HCT116 (cell line): ENCODE measurements around the gene TRIM31. TPM values are rescaled to one million over a fixed set of nuclear protein-coding genes. Genes with fewer than 3 reads are reported as not detected.

Source experiments
- ATAC-seq: fragments of 200-7000 bp; cut with Tn5 transposase; 2 replicates; pipeline ENCODE4 v1.9.1; 2020; ENCODE audit warnings: mild to moderate bottlenecking, moderate library complexity
- BruUV-seq: library from RNA; stranded (reverse); fragments of 400-500 nt; replicated peaks from 2 replicates; lab custom pipeline; 2021; lab: Mats Ljungman, UMichigan
- CTCF ChIA-PET: fragments of 300-600 bp; sonication (Branson Sonifier 250); formaldehyde crosslinking; loops from one replicate; lab custom pipeline; 2021; ENCODE audit warnings: antibody characterized with exemption; lab: Charles Lee
- POLR2A ChIA-PET: fragments of 300-600, 350-600 bp; sonication (Branson Sonifier 250); formaldehyde crosslinking; loops from one replicate; lab custom pipeline; 2021; ENCODE audit warnings: antibody characterized with exemption; lab: Charles Lee
- RAD21 ChIA-PET, 2 experiments: fragments of 300-600 bp; sonication (Branson Sonifier 250); formaldehyde crosslinking; loops; one replicate each; lab custom pipeline; 2023; ENCODE audit warnings: low total read pairs in 2 of 2; ENCODE audit not compliant: uncharacterized antibody in 2 of 2, unreplicated experiment in 2 of 2, low non-redundant PET in 1 of 2; lab: Charles Lee
- DNase-seq: peaks from one replicate; pipeline ENCODE4 v3.0.0-alpha.2; 2010; ENCODE audit warnings: low read depth, low spot score
- H2AFZ ChIP-seq: fragments of 200-600 bp; shearing (Covaris generic), sonication (generic); 2 replicates; pipeline ENCODE4 v1.6.1; 2017; ENCODE audit warnings: low read depth, mixed run types, mixed read lengths, antibody characterized with exemption, low read length; ENCODE audit not compliant: poor library complexity, severe bottlenecking
- H3K27ac ChIP-seq: 2 replicates; pipeline ENCODE4 v1.5.1; 2012; ENCODE audit warnings: low read depth, low read length
- H3K27me3 ChIP-seq: fragments of 200-600 bp; sonication (generic); 2 replicates; pipeline ENCODE4 v1.6.1; 2016; ENCODE audit warnings: mixed run types, low read length, mixed read lengths; ENCODE audit not compliant: insufficient read depth
- H3K36me3 ChIP-seq, 2 experiments: fragments of 200-500 bp in 1 of 2; fragments of 200-600 bp in 1 of 2; sonication (Bioruptor generic) in 1 of 2; sonication (generic) in 1 of 2; 2 replicates each; pipeline versions ENCODE4 v1.5.1 to v1.6.1; 2014 to 2016; ENCODE audit warnings: low read length in 2 of 2, inconsistent platforms in 1 of 2, mixed read lengths in 1 of 2, mixed run types in 1 of 2; ENCODE audit not compliant: insufficient read depth in 2 of 2, control insufficient read depth in 1 of 2
- H3K4me1 ChIP-seq, 2 experiments: fragments of 200-600 bp in 1 of 2; sonication (generic) in 1 of 2; 2 replicates each; pipeline versions ENCODE4 v1.5.1 to v1.6.1; 2012 to 2017; ENCODE audit warnings: low read length in 2 of 2, inconsistent platforms in 1 of 2, mild to moderate bottlenecking in 1 of 2, mixed read lengths in 1 of 2, mixed run types in 1 of 2, moderate library complexity in 1 of 2; ENCODE audit not compliant: insufficient read depth in 2 of 2, control insufficient read depth in 1 of 2
- H3K4me2 ChIP-seq: fragments of 200-600 bp; sonication (generic); 2 replicates; pipeline ENCODE4 v1.6.1; 2017; ENCODE audit warnings: mixed run types, low read length, mixed read lengths
- H3K4me3 ChIP-seq, 2 experiments: fragments of 200-600 bp in 1 of 2; sonication (generic) in 1 of 2; replicated peaks in 1 of 2; 2 replicates each; pipeline ENCODE4 v1.5.1; 2011 to 2016; ENCODE audit warnings: low read length in 2 of 2, control low read depth in 1 of 2, low read depth in 1 of 2, mild to moderate bottlenecking in 1 of 2, mixed read lengths in 1 of 2, mixed run types in 1 of 2
- H3K79me2 ChIP-seq: fragments of 200-600 bp; sonication (generic); 2 replicates; pipeline ENCODE4 v1.6.1; 2017; ENCODE audit warnings: mild to moderate bottlenecking, mixed run types, low read length, moderate library complexity, mixed read lengths; ENCODE audit not compliant: insufficient read depth
- H3K9ac ChIP-seq: fragments of 200-600 bp; sonication (generic); 2 replicates; pipeline ENCODE4 v1.6.1; 2016; ENCODE audit warnings: low read length, mixed read lengths
- H3K9me2 ChIP-seq: fragments of 200-600 bp; sonication (generic), shearing (Covaris generic); 2 replicates; pipeline ENCODE4 v1.6.1; 2017; ENCODE audit warnings: mixed run types, mild to moderate bottlenecking, moderate library complexity; ENCODE audit not compliant: insufficient read depth
- H3K9me3 ChIP-seq, 2 experiments: fragments of 200-500 bp in 1 of 2; fragments of 200-600 bp in 1 of 2; sonication (Bioruptor generic) in 1 of 2; sonication (generic) in 1 of 2; 2 replicates each; pipeline ENCODE4 v1.6.1; 2014 to 2017; ENCODE audit warnings: low read length in 2 of 2, mixed read lengths in 2 of 2, inconsistent platforms in 1 of 2, low read depth in 1 of 2, mild to moderate bottlenecking in 1 of 2, mixed run types in 1 of 2, moderate library complexity in 1 of 2; ENCODE audit not compliant: control insufficient read depth in 1 of 2, insufficient read depth in 1 of 2
- H4K20me1 ChIP-seq: fragments of 200-600 bp; sonication (generic), shearing (Covaris generic); 2 replicates; pipeline ENCODE4 v1.6.1; 2017; ENCODE audit warnings: mixed run types, mild to moderate bottlenecking, moderate library complexity; ENCODE audit not compliant: insufficient read depth
- CBX3 ChIP-seq: IDR thresholded peaks from 2 replicates; pipeline ENCODE4 v1.6.1; 2012; ENCODE audit warnings: low read depth
- CEBPB ChIP-seq: IDR thresholded peaks from 2 replicates; pipeline ENCODE4 v1.6.1; 2012; ENCODE audit warnings: low read depth
- ELF1 ChIP-seq: IDR thresholded peaks from 2 replicates; pipeline ENCODE4 v1.6.1; 2012; ENCODE audit warnings: low read depth, borderline replicate concordance
- EZH2 ChIP-seq: fragments of 200-600 bp; sonication (generic); IDR thresholded peaks from 2 replicates; pipeline ENCODE4 v1.6.1; 2017; ENCODE audit warnings: antibody characterized with exemption, mixed run types
- POLR2A ChIP-seq: IDR thresholded peaks from 2 replicates; pipeline ENCODE4 v1.7.0; 2011; ENCODE audit warnings: borderline replicate concordance; ENCODE audit not compliant: insufficient read depth, insufficient read length; ENCODE audit errors: extremely low read depth
- POLR2AphosphoS5 ChIP-seq: IDR thresholded peaks from 2 replicates; pipeline ENCODE4 v1.6.1; 2011; ENCODE audit warnings: mild to moderate bottlenecking, low read depth, low read length, moderate library complexity
- SIN3A ChIP-seq: IDR thresholded peaks from 2 replicates; pipeline ENCODE4 v1.6.1; 2012; ENCODE audit warnings: low read depth
- SP1 ChIP-seq: IDR thresholded peaks from 2 replicates; pipeline ENCODE4 v1.6.1; 2012; ENCODE audit warnings: low read depth
- SRF ChIP-seq: IDR thresholded peaks from 2 replicates; pipeline ENCODE4 v1.6.1; 2012; ENCODE audit warnings: low read depth
- TCF7L2 ChIP-seq: IDR thresholded peaks from 2 replicates; pipeline ENCODE4 v1.7.0; 2011; ENCODE audit warnings: borderline replicate concordance, inconsistent platforms; ENCODE audit not compliant: insufficient read depth, insufficient read length; ENCODE audit errors: extremely low read depth
- YY1 ChIP-seq: IDR thresholded peaks from 2 replicates; pipeline ENCODE4 v1.6.1; 2011; ENCODE audit warnings: low read length, low read depth, moderate library complexity, mild to moderate bottlenecking; ENCODE audit not compliant: insufficient replicate concordance; ENCODE audit errors: extremely low read depth
- ZFX ChIP-seq: fragments of 450-650 bp; IDR thresholded peaks from 2 replicates; pipeline ENCODE4 v1.6.1; 2017
- intact Hi-C: fragments of 100-400 bp; cut with micrococcal nuclease; formaldehyde crosslinking; loops from 2 replicates; pipeline ENCODE4 v1.10.0; 2022
- total RNA-seq: library from RNA; stranded (reverse); gene quantifications from one replicate; pipeline ENCODE4 v1.2.1, GENCODE V29; 2021; ENCODE audit not compliant: unreplicated experiment
- TF ChIP-seq, protein P1 (sequence below): IDR thresholded peaks from 2 replicates; pipeline ENCODE4 v1.6.1; 2012
- TF ChIP-seq, protein P2 (sequence below), 3 experiments: fragments of 200-600 bp in 1 of 3; sonication (generic) in 1 of 3; IDR thresholded peaks in 2 of 3; conservative IDR thresholded peaks in 1 of 3; 2 replicates each; pipeline ENCODE4 v1.5.1; 2012 to 2017; ENCODE audit warnings: low read depth in 2 of 3, low read length in 2 of 3, antibody characterized with exemption in 1 of 3, borderline replicate concordance in 1 of 3, control low read depth in 1 of 3, mild to moderate bottlenecking in 1 of 3, mixed read lengths in 1 of 3, mixed run types in 1 of 3, moderate library complexity in 1 of 3; ENCODE audit not compliant: insufficient read depth in 1 of 3

The TRIM31 gene
- total RNA-seq, 1 experiment from 2014 or later: not detected

DNA sequence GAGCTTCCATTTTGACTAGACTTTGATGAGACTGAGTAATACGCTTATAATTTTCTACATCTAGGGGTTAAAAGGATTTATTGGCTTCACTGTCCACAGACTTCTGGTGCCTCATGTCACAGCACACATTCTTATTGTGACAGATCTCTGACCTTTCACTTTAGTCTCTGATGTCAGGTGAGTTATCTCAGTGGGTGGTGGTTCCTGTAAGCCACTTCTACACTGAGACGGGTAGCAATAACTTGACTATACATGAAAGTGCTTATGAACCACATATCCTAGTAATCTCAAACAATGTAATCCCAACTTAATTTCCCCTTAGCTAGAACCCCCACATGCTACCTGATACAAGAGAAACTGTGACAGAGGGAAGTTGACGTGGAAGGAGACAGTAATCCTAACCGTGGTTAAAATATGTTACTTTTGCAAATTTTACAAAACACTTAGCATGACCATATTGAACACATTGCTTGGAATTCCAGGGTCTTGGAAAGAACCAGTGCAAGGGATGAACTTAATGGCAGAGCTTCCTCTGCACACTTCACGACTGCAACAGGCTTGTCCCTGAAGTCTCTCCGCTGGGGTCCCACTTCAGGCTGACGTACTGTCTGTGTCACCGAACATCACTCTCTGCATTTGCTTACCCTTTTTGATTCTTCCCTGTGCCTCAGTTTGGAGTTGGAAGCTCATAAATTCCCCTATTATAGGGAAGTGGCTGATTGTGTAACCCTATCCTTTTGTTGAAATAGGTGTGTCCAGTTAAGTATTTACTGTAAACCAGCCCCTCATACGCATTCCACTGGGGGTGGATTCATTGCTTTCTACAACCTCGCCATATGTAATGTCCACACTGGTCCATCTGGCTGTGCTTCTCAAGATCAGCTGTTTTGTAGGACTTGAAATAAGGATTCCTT is 16.6 kb upstream of the TRIM31 start:
- no TSS peak for BruUV-seq
- no peaks in the 10 kb centered on the region for H3K9me2 ChIP-seq
- ChIA-PET CTCF (interaction anchor here (1.8 to 6.0 kb wide), 2 partner anchors 25 kb away, joined by 11 to 105 read pairs; no protein-coding TSS in a partner anchor), POLR2A (interaction anchor here (1.3 kb wide), 1 partner anchor 26 kb away, joined by 4 read pairs; no protein-coding TSS in a partner anchor)
- peak overlapping the region; percentile 39 for H3K4me2 ChIP-seq
- no peak for ATAC-seq
- H2AFZ ChIP-seq: peak overlapping the region; percentile 43
- H3K4me3 ChIP-seq: no peak overlapping the region
- DNase-seq: no peak
- H3K79me2 ChIP-seq: no peaks in the 10 kb centered on the region
- no peaks in the 10 kb centered on the region for H3K9me3 ChIP-seq
- H4K20me1 ChIP-seq: no peaks in the 10 kb centered on the region
- no peaks in the 10 kb centered on the region for H3K36me3 ChIP-seq
- H3K4me1 ChIP-seq: peaks cover 8 to 17% of the 10 kb centered on the region in 2 experiments; a peak in 3 of 4 replicates
- intact Hi-C loops: no loop called here
- no peak for TF ChIP-seq YY1
- TF ChIP-seq, protein P1, sequence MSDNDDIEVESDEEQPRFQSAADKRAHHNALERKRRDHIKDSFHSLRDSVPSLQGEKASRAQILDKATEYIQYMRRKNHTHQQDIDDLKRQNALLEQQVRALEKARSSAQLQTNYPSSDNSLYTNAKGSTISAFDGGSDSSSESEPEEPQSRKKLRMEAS: no peak
- no peak for TF ChIP-seq ZFX
- no peak for TF ChIP-seq POLR2AphosphoS5
- TF ChIP-seq, all 23 proteins: peak for 0
- H3K9ac ChIP-seq: no peak overlapping the region
- RAD21 ChIA-PET: no interaction called here
- no peak overlapping the region for H3K27ac ChIP-seq
- no peaks in the 10 kb centered on the region for H3K27me3 ChIP-seq

DNA sequence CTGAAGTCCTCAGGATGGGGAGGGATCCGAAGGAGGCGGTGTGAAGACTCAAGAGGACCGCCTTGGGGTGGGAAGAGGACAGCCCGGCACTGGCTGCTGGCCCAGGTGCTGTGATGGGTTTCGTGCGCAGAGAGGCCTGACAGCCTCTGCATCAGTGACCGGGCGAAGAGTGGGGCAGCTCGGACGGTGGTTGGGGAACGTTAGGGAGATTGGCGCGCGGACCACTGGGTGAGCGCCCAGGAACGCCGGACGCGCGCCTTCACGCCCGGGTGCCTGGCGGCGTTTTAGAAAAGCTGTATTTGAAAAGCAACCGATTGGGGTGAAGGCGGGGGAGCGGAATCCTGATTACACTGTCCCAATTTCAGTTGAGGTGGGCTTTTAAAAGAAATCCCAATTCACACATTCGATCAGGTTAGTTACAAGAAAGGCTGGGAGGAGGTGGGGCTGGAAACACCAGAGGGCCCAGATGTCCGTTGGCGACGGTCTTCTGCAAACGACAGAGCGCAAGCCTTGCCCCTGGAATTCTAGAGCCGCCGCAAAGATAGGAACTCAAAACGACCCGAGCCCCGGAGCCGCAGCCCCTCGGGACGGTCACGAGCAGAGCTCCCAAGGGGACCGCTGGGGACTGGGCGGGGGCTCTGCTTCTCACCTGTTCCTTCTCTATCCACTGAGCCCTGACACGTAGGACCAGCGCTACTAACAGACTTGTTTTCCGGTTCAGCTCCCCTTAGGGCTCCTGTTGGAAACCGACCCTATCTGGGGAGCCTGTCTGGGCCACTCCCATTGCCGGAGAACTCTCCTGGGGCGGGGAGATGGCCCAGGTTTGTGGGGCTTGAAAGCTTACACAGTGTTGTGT is 14.6 kb upstream of the TRIM31 start:
- Histone ChIP-seq H3K36me3 (no peaks in the 10 kb centered on the region), H3K4me2 (no peak overlapping the region), H3K27me3 (no peaks in the 10 kb centered on the region), H3K79me2 (no peaks in the 10 kb centered on the region), H3K9me3 (no peaks in the 10 kb centered on the region), H3K9me2 (no peaks in the 10 kb centered on the region), H4K20me1 (no peaks in the 10 kb centered on the region), H3K4me1 (peaks cover 8 to 17% of the 10 kb centered on the region in 2 experiments; a peak in 3 of 4 replicates), H3K4me3 (no peak overlapping the region), H2AFZ (no peak overlapping the region), H3K9ac (no peak overlapping the region), H3K27ac (no peak overlapping the region)
- DNase-seq: no peak
- ChIA-PET POLR2A (no interaction called here), CTCF (no interaction called here), RAD21 (no interaction called here)
- ATAC-seq: no peak
- no TSS peak for BruUV-seq
- intact Hi-C loops: no loop called here
- no peak for TF ChIP-seq TCF7L2
- no peak for TF ChIP-seq POLR2A
- no peak for TF ChIP-seq CBX3
- no peak for TF ChIP-seq POLR2AphosphoS5
- TF ChIP-seq CEBPB: no peak
- no peak for TF ChIP-seq EZH2
- TF ChIP-seq ELF1: no peak
- TF ChIP-seq YY1: no peak
- TF ChIP-seq SRF: no peak
- no peak for TF ChIP-seq ZFX
- no peak for TF ChIP-seq SP1
- TF ChIP-seq, protein P2, sequence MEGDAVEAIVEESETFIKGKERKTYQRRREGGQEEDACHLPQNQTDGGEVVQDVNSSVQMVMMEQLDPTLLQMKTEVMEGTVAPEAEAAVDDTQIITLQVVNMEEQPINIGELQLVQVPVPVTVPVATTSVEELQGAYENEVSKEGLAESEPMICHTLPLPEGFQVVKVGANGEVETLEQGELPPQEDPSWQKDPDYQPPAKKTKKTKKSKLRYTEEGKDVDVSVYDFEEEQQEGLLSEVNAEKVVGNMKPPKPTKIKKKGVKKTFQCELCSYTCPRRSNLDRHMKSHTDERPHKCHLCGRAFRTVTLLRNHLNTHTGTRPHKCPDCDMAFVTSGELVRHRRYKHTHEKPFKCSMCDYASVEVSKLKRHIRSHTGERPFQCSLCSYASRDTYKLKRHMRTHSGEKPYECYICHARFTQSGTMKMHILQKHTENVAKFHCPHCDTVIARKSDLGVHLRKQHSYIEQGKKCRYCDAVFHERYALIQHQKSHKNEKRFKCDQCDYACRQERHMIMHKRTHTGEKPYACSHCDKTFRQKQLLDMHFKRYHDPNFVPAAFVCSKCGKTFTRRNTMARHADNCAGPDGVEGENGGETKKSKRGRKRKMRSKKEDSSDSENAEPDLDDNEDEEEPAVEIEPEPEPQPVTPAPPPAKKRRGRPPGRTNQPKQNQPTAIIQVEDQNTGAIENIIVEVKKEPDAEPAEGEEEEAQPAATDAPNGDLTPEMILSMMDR (IDR thresholded peaks at IDR 0.05 in 2 of 3, conservative IDR thresholded peaks at IDR 0.05 in 1 of 3; ENCODE audit: borderline replicate concordance in 1 of 3, insufficient read depth in 1 of 3, low read depth in 2 of 3, low read length in 2 of 3): no peak
- TF ChIP-seq SIN3A: no peak
- TF ChIP-seq, protein P1: no peak
